SK-N-SH treated with all-trans-retinoic acid at 6 μM for 48 hours (cell line): ENCODE data around the gene SETD1A.
A peak's percentile ranks its signal among the peaks of the same experiment; 100 is the strongest.

Experiments
- ATAC-seq: fragments of 200-7000 bp; cut with Tn5 transposase; 3 replicates; pipeline ENCODE4 v1.9.1; 2020; ENCODE audit warnings: mild to moderate bottlenecking, moderate library complexity
- BACH2 ChIP-seq: fragments of 250-450 bp; sonication (Bioruptor Pico); IDR thresholded peaks from 2 replicates; pipeline ENCODE4 v1.9.0; 2021; ENCODE audit warnings: mild to moderate bottlenecking, borderline replicate concordance
- CREB5 ChIP-seq: fragments of 250-450 bp; sonication (Bioruptor Pico); IDR thresholded peaks from 2 replicates; pipeline ENCODE4 v1.5.1; 2020; ENCODE audit warnings: low read depth, mild to moderate bottlenecking, moderate library complexity
- CSDC2 ChIP-seq: fragments of 250-450 bp; sonication (Bioruptor Pico); IDR thresholded peaks from 2 replicates; pipeline ENCODE4 v1.5.0; 2020; ENCODE audit warnings: mild to moderate bottlenecking, moderate library complexity
- CSRNP3 ChIP-seq: fragments of 250-450 bp; sonication (Bioruptor Pico); IDR thresholded peaks from 2 replicates; pipeline ENCODE4 v1.5.1; 2021; ENCODE audit warnings: mild to moderate bottlenecking, moderate library complexity
- OSR1 ChIP-seq: fragments of 250-450 bp; sonication (Bioruptor Pico); IDR thresholded peaks from 2 replicates; pipeline ENCODE4 v1.8.0; 2022; ENCODE audit warnings: moderate library complexity, mild to moderate bottlenecking, inconsistent platforms
- PATZ1 ChIP-seq: fragments of 250-450 bp; sonication (Bioruptor Pico); IDR thresholded peaks from 2 replicates; pipeline ENCODE4 v1.8.0; 2020; ENCODE audit warnings: mild to moderate bottlenecking, moderate library complexity, borderline replicate concordance
- PPARA ChIP-seq: fragments of 250-450 bp; sonication (Bioruptor Pico); IDR thresholded peaks from 2 replicates; pipeline ENCODE4 v1.5.0; 2020; ENCODE audit warnings: mild to moderate bottlenecking, borderline replicate concordance
- RARB ChIP-seq: fragments of 250-450 bp; sonication (Bioruptor Pico); IDR thresholded peaks from 2 replicates; pipeline ENCODE4 v1.8.0; 2021; ENCODE audit warnings: mild to moderate bottlenecking, moderate library complexity
- SNAI2 ChIP-seq: fragments of 250-450 bp; sonication (Bioruptor Pico); IDR thresholded peaks from 2 replicates; pipeline ENCODE4 v1.5.0; 2020; ENCODE audit warnings: mild to moderate bottlenecking, moderate library complexity
- TCF4 ChIP-seq: fragments of 250-450 bp; sonication (Bioruptor Pico); IDR thresholded peaks from 2 replicates; pipeline ENCODE4 v1.8.0; 2021; ENCODE audit warnings: mild to moderate bottlenecking, moderate library complexity, borderline replicate concordance
- TSHZ2 ChIP-seq: fragments of 250-450 bp; sonication (Bioruptor Pico); IDR thresholded peaks from 2 replicates; pipeline ENCODE4 v1.5.0; 2020; ENCODE audit warnings: mild to moderate bottlenecking, moderate library complexity
- ZC3H10 ChIP-seq: fragments of 250-450 bp; sonication (Bioruptor Pico); IDR thresholded peaks from 2 replicates; pipeline ENCODE4 v1.5.1; 2021; ENCODE audit warnings: mild to moderate bottlenecking, moderate library complexity
- ZFP3 ChIP-seq: fragments of 250-450 bp; sonication (Bioruptor Pico); IDR thresholded peaks from 2 replicates; pipeline ENCODE4 v1.5.0; 2020; ENCODE audit warnings: mild to moderate bottlenecking, moderate library complexity
- ZFP30 ChIP-seq: fragments of 450-650 bp; formaldehyde crosslinking; IDR thresholded peaks from 2 replicates; pipeline ENCODE4 v1.5.0; 2022; ENCODE audit warnings: mild to moderate bottlenecking, moderate library complexity
- ZNF565 ChIP-seq: fragments of 450-650 bp; formaldehyde crosslinking; conservative IDR thresholded peaks from 2 replicates; pipeline ENCODE4 v1.5.0; 2020; ENCODE audit warnings: low read depth, mild to moderate bottlenecking, moderate library complexity

The SETD1A gene

GRCh38 chr16:30921748-30922419 is 35.7 kb upstream of the SETD1A start:
- ATAC-seq, result peak; percentile 54
- TF ChIP-seq PATZ1 (CRISPR knock-in tag) (no peak), SNAI2 (CRISPR knock-in tag) (no peak), ZFP30 (no peak), CREB5 (CRISPR knock-in tag) (peak; percentile 23; the same call in 1 of the 2 replicates), RARB (CRISPR knock-in tag) (no peak), PPARA (CRISPR knock-in tag) (no peak)

- TF ChIP-seq PPARA (CRISPR knock-in tag) (no peak), ZNF565 (no peak), ZFP3 (CRISPR knock-in tag) (peak; percentile 75; the same call in 1 of the 2 replicates), CSRNP3 (CRISPR knock-in tag) (no peak), OSR1 (CRISPR knock-in tag) (no peak), TSHZ2 (peak; percentile 96), CSDC2 (CRISPR knock-in tag) (peak; percentile 76; the same call in 1 of the 2 replicates), TCF4 (CRISPR knock-in tag) (no peak)
- ATAC-seq, result peak; percentile 86
These were observed 35.1 kb upstream of the SETD1A start for GRCh38 chr16:30922420-30922959.

GRCh38 chr16:30922960-30923535 is 34.5 kb upstream of the SETD1A start:
- ATAC-seq, result peak; percentile 80

More at GRCh38 chr16:30922960-30923535, 34.5 kb upstream of the SETD1A start:
- no peak for TF ChIP-seq ZC3H10 (CRISPR knock-in tag)
- TF ChIP-seq BACH2 (CRISPR knock-in tag), result no peak
- TF ChIP-seq TSHZ2, result peak; percentile 46; the same call in 1 of the 2 replicates
